HAP-1 (cell line): ENCODE measurements around the gene PRKCE.

Source experiments
- DNase-seq, 2 experiments: peaks; one replicate each; pipeline ENCODE4 v3.0.0-alpha.2; 2016 to 2020; ENCODE audit warnings: low spot score in 2 of 2
- H3K27me3 ChIP-seq: fragments of 250-450 bp; sonication (Bioruptor Pico); 2 replicates; pipeline ENCODE4 v1.5.1; 2020; ENCODE audit warnings: low read depth, mild to moderate bottlenecking, moderate library complexity
- H3K36me3 ChIP-seq: fragments of 250-450 bp; sonication (Bioruptor Pico); replicated peaks from 2 replicates; pipeline ENCODE4 v1.5.1; 2020; ENCODE audit warnings: mild to moderate bottlenecking
- H3K4me1 ChIP-seq: fragments of 250-450 bp; sonication (Bioruptor Pico); 2 replicates; pipeline ENCODE4 v1.5.1; 2020; ENCODE audit warnings: mild to moderate bottlenecking
- H3K4me3 ChIP-seq: fragments of 250-450 bp; sonication (Bioruptor Pico); 2 replicates; pipeline ENCODE4 v1.5.1; 2020; ENCODE audit warnings: mild to moderate bottlenecking, moderate library complexity
- H3K9me3 ChIP-seq: fragments of 250-450 bp; sonication (Bioruptor Pico); 2 replicates; pipeline ENCODE4 v1.5.1; 2020; ENCODE audit warnings: mild to moderate bottlenecking, moderate library complexity
- in situ Hi-C: fragments of 300-500 bp; cut with MboI; formaldehyde crosslinking; loops from 3 replicates; pipeline ENCODE4 v1.14.3; 2020; ENCODE audit warnings: low sequenced_read_pairs, inconsistent platforms, mixed read lengths

PRKCE gene

GRCh38 chr2:45859682-45860081 is 208.2 kb downstream of the PRKCE start:
- H3K27me3 ChIP-seq, result peaks cover 5% of the 10 kb centered on the region; the same call in 1 of the 2 replicates
- H3K36me3 ChIP-seq, result no peaks in the 10 kb centered on the region
- in situ Hi-C loops, result no loop called here
- no peaks in the 10 kb centered on the region for H3K9me3 ChIP-seq
- peaks cover 5% of the 10 kb centered on the region; the same call in 1 of the 2 replicates for H3K4me1 ChIP-seq
- no peak for DNase-seq
- H3K4me3 ChIP-seq, result no peak overlapping the region

DNA sequence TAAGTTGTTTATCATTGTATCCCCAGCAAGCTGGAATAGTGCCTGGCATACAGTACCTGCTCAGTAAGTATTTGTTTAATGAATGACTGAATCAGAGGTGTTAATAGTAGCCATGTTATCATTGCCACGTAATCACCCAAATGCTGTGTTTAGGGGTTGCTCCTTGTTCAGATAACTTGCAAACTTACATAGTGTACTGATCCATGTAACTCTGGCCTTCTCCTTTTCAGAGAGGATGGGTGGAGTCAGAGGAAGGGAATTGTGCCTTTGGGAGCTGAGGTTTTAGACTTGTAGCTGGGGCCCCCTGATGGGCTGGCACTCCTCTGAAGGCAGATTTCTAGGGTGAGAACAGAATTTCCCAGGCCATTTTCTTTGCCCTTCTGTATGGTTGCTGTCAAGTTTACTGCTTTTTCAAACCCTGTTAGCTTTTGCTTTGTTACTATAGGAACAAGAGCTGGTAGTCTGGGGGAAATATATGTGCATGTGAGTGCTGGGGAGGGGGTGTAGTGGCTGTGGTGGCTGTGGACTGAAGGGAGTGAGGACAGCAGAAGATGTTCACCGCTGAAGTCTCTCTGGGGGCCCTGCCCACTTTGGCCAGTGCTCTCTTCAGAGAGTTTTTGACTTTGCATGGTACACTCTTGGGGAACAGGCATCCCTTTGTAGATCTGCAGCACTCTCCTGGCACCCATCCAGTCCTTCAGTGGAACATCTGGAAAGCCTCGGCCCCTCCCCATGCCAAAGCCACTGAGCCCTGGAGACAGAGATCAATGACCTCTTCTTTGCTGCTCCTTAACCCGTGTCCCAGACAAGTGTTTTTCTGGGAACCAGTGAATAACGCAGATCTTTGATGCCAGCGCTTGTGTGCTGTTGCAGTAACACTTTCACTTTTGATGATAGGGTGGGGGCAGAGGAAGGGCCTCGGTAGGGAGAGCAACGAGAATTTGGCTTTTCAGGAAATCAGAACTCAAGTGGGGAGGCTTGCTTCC is 209.0 kb downstream of the PRKCE start:
- in situ Hi-C loops, result no loop called here
- Histone ChIP-seq H3K4me3 (no peak overlapping the region), H3K9me3 (no peaks in the 10 kb centered on the region), H3K36me3 (no peaks in the 10 kb centered on the region), H3K27me3 (no peaks in the 10 kb centered on the region), H3K4me1 (peaks cover 5% of the 10 kb centered on the region; the same call in 1 of the 2 replicates)
- no peak for DNase-seq

GRCh38 chr2:45862843-45863242 is 211.4 kb downstream of the PRKCE start:
- no peak overlapping the region for H3K4me3 ChIP-seq
- H3K36me3 ChIP-seq, result no peaks in the 10 kb centered on the region
- peaks cover 5% of the 10 kb centered on the region; the same call in 1 of the 2 replicates for H3K4me1 ChIP-seq
- no peaks in the 10 kb centered on the region for H3K9me3 ChIP-seq
- in situ Hi-C loops, result no loop called here
- no peak for DNase-seq
- no peaks in the 10 kb centered on the region for H3K27me3 ChIP-seq

DNA sequence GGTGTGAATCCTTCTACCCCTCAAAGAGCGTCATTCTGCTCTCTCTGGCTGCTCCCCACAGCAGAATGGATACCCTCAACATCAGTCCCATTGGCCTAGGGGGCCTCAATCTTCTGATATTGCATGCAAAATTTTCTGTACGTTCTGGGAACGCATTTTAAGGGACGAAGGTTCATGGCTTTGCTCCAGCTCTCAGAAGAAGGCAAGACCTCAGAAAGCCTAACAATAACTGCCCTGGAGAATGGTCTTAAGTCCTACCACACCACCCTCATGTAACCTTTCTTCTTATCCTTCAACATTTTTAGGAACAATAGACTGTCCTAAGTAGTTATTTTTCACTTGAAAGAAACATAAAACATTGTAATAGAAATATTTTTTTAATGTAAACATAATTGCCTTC is 212.6 kb downstream of the PRKCE start:
- in situ Hi-C loops, result no loop called here

DNA sequence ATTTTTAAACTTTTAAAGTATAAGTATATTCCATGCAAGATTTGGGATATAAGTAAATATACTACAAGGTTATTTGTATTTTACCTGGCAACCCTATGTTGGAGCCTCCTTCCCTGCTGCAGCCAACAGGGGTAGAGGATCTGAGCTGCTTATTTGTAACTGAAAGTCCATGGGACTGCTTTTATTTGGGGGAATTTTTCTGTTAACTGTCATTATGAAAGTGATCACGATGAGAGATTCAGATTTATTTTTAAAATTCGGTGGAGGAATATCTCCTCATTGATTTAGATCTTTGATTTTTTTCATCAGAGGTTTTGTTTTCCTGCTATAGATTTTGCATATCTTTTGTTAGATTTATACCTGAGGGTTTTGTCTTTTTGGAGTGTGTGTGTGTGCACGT is 215.9 kb downstream of the PRKCE start:
- DNase-seq, result no peak
- in situ Hi-C loops, result no loop called here
- no peak overlapping the region for H3K4me3 ChIP-seq
- H3K27me3 ChIP-seq, result no peaks in the 10 kb centered on the region
- H3K36me3 ChIP-seq, result no peaks in the 10 kb centered on the region
- H3K9me3 ChIP-seq, result no peaks in the 10 kb centered on the region
- peaks cover 5% of the 10 kb centered on the region; the same call in 1 of the 2 replicates for H3K4me1 ChIP-seq

More for the DNA sequence above, 212.6 kb downstream of the PRKCE start:
- no peak overlapping the region for H3K4me3 ChIP-seq
- H3K4me1 ChIP-seq, result peaks cover 5% of the 10 kb centered on the region; the same call in 1 of the 2 replicates
- no peak for DNase-seq
- no peaks in the 10 kb centered on the region for H3K36me3 ChIP-seq
- no peaks in the 10 kb centered on the region for H3K27me3 ChIP-seq
- no peaks in the 10 kb centered on the region for H3K9me3 ChIP-seq

GRCh38 chr2:45867800-45868199 is 216.3 kb downstream of the PRKCE start:
- no peak for DNase-seq
- peaks cover 5% of the 10 kb centered on the region; the same call in 1 of the 2 replicates for H3K4me1 ChIP-seq
- H3K27me3 ChIP-seq, result no peaks in the 10 kb centered on the region
- H3K36me3 ChIP-seq, result no peaks in the 10 kb centered on the region
- H3K4me3 ChIP-seq, result no peak overlapping the region
- in situ Hi-C loops, result no loop called here
- no peaks in the 10 kb centered on the region for H3K9me3 ChIP-seq

- no peaks in the 10 kb centered on the region for H3K9me3 ChIP-seq
- no peak overlapping the region for H3K4me3 ChIP-seq
- peaks cover 4% of the 10 kb centered on the region; the same call in 1 of the 2 replicates for H3K4me1 ChIP-seq
- H3K36me3 ChIP-seq, result no peaks in the 10 kb centered on the region
- no peaks in the 10 kb centered on the region for H3K27me3 ChIP-seq
- no peak for DNase-seq
- in situ Hi-C loops, result no loop called here
These were observed 217.7 kb downstream of the PRKCE start for GRCh38 chr2:45869165-45869501.

DNA sequence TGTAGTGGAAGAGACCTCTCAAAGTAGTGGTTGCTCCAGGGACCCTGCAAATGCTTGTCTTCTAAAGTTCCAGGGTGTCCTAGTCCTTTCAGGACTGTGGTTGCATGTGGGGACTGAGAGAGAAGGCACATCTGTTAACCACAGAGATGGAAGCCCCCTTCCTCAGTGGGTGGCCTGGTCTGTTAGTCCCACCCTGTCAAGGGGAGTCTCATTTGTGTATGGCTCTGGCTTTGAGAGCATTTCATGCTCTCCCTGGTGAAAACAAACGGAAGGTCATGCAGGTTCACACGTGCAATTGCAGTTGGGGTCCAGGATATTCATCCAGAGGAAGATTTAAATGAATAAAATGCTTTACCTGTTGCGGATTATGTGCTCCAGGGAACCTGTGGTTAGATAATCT is 219.6 kb downstream of the PRKCE start:
- in situ Hi-C loops, result no loop called here
- no peak for DNase-seq
- Histone ChIP-seq H3K4me3 (no peak overlapping the region), H3K4me1 (no peaks in the 10 kb centered on the region), H3K36me3 (no peaks in the 10 kb centered on the region), H3K27me3 (no peaks in the 10 kb centered on the region), H3K9me3 (0 out of 2 replicates have a peak, but pooled peaks cover 2% of the 10 kb centered on the region)

DNA sequence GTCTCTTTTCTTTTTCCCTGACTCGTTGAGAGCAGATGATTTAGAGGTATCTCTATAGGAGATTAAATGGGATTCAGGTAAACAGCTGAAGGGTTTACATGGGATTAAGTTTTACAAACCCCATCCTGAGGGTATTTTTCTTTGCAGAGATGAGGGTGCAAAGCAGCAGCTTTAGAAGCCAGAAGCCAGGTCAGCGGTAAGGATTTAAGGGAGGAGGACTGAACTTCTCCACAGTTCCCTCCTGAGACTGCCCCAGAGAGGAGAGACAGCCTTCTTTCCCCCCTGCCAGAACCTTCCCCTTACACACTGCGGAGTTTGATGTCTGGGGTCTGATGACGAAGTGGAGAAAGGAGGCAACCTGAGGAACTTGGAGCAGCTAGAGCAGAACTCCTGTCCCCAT is 220.1 kb downstream of the PRKCE start:
- Histone ChIP-seq H3K36me3 (no peaks in the 10 kb centered on the region), H3K9me3 (0 out of 2 replicates have a peak, but pooled peaks cover 2% of the 10 kb centered on the region), H3K4me3 (no peak overlapping the region), H3K4me1 (no peaks in the 10 kb centered on the region), H3K27me3 (no peaks in the 10 kb centered on the region)
- no peak for DNase-seq
- in situ Hi-C loops, result no loop called here

GRCh38 chr2:45872211-45872610 is 220.7 kb downstream of the PRKCE start:
- Histone ChIP-seq H3K36me3 (no peaks in the 10 kb centered on the region), H3K27me3 (no peaks in the 10 kb centered on the region), H3K4me1 (no peaks in the 10 kb centered on the region), H3K9me3 (0 out of 2 replicates have a peak, but pooled peaks cover 2% of the 10 kb centered on the region), H3K4me3 (no peak overlapping the region)
- in situ Hi-C loops, result no loop called here
- no peak for DNase-seq

- no peaks in the 10 kb centered on the region for H3K27me3 ChIP-seq
- no peaks in the 10 kb centered on the region for H3K4me1 ChIP-seq
- H3K9me3 ChIP-seq, result 0 out of 2 replicates have a peak, but pooled peaks cover 2% of the 10 kb centered on the region
- no peak overlapping the region for H3K4me3 ChIP-seq
- in situ Hi-C loops, result no loop called here
- H3K36me3 ChIP-seq, result no peaks in the 10 kb centered on the region
- DNase-seq, result no peak
These were observed 222.9 kb downstream of the PRKCE start for GRCh38 chr2:45874344-45874743.

GRCh38 chr2:45876611-45877010 is 225.1 kb downstream of the PRKCE start:
- Histone ChIP-seq H3K36me3 (no peaks in the 10 kb centered on the region), H3K27me3 (no peaks in the 10 kb centered on the region), H3K4me1 (no peaks in the 10 kb centered on the region), H3K9me3 (0 out of 2 replicates have a peak, but pooled peaks cover 2% of the 10 kb centered on the region), H3K4me3 (no peak overlapping the region)
- in situ Hi-C loops, result no loop called here
- no peak for DNase-seq

- Histone ChIP-seq H3K4me1 (no peaks in the 10 kb centered on the region), H3K36me3 (no peaks in the 10 kb centered on the region), H3K4me3 (no peak overlapping the region), H3K9me3 (0 out of 2 replicates have a peak, but pooled peaks cover 2% of the 10 kb centered on the region), H3K27me3 (no peaks in the 10 kb centered on the region)
- no peak for DNase-seq
- in situ Hi-C loops, result no loop called here
These were observed 227.9 kb downstream of the PRKCE start for GRCh38 chr2:45879406-45879805.

- no peak for DNase-seq
- H3K9me3 ChIP-seq, result 0 out of 2 replicates have a peak, but pooled peaks cover 2% of the 10 kb centered on the region
- in situ Hi-C loops, result no loop called here
- H3K4me3 ChIP-seq, result no peak overlapping the region
- H3K4me1 ChIP-seq, result no peaks in the 10 kb centered on the region
- H3K27me3 ChIP-seq, result no peaks in the 10 kb centered on the region
- H3K36me3 ChIP-seq, result no peaks in the 10 kb centered on the region
These were observed 228.5 kb downstream of the PRKCE start for GRCh38 chr2:45879936-45880335.
